ENCODE measurements around the gene KIFC3. TPM values are rescaled to one million over a fixed set of nuclear protein-coding genes. Genes with fewer than 3 reads are reported as not detected.

KIFC3 gene
- total RNA-seq, 1 experiment from 2014 or later, result 40.9 TPM

DNA sequence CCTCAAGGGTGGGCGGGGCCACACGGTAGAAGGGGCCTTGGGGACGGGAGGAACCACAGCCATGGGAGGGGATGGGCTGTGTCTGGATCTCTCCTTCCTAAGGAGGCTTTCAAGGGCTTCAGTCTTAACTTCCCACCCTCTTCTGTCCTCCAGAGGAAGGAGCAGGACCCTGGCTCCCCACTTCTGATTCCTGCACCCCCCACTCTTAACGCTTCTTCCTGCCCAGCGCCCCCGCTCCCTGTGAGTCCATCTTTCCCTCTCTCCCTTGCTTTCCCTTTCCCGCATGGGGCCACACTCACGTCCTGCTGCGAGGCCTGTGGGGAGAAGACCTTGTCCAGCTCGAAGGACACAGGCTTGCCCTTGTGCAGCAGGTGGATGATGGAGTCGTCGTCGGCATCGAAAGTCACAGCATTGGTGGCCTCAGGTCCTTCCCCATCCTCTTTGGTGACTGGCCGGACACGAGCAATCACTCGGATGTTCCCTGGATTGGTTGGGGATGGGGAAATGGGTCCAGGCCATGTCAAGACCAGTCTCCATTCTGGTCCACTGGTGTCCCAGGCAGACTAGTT is 37.0 kb downstream of the KIFC3 start:
- no peak for DNase-seq (ENCODE audit: low read depth)

DNA sequence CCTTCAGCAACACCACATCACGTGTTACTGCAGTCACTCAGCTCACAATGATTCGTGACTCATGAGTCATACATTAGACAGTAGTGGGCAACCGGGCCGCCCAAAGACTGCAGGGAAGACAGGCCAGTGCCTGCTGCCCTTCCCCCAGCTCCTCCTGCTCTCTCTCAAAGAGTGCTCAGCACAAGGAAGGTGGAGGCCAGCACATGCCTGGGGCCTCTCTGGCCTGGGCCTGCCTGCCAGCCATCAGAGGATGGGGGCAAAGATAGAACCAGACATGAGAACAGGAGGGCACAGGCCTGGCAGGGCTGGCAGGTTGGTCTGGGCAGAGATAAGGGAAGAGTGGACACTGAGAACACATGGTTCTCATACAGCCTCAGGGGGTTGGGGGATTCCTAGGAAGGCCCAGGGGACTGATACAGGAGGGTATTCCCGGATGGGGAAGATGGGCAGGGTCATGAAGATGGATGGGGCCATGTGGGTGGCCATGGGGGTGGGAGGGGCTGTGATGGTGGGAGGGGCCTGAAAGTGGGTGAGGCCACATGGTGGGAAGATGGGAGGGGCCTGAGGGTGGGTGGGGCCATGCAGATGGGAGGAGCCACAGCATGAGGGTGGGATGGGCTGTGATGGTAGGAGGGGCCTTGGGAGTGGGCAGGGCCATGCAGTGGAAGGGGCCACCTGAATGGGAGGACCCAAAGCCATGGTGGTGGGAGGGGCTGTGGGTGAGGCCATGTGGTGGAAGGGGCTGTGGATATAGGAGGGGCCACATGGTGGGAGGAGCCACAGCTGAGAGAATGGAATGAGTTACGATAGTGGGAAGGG is 37.7 kb downstream of the KIFC3 start:
- DNase-seq (ENCODE audit: low read depth), result peak; percentile 85

DNA sequence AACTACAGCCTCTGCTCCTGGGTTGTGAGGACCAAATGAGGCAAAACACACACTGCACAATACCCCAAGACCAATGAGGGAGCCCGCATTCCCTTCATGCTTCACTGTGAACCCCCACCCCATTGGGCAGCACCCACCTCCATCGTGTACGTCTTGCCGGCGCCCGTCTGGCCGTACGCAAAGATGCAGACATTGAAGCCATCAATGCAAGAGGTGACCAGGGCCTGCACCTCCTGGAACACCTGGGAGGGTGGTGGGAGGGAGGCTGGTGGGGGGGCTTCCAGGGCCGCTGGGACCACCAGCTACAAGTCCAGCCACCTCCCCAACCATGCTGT is 38.3 kb downstream of the KIFC3 start:
- DNase-seq (ENCODE audit: low read depth), result no peak

- DNase-seq (ENCODE audit: low read depth), result no peak
Measured at GRCh38 chr16:57763285-57764005, 38.8 kb downstream of the KIFC3 start.

GRCh38 chr16:57762365-57763040 is 39.8 kb downstream of the KIFC3 start:
- no peak for DNase-seq (ENCODE audit: low read depth)

DNA sequence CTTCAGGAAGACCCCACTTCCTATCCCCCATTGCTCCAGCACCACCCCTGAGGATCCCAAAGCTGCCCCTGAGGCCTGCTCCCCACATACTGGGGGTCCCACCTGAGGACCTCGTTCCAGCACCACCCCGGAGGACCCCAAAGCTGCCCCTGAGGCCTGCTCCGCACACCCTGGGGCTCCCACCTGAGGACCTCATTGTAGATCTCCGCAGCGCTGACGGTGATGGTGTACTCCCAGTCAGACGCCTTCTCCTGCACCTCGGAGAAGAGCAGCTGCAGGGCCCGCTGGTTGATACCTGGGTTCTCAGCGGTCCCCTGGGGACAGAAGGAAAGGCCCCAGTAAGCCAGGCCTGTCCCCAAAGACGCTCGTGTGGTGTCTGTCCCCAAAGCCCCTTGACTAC is 40.3 kb downstream of the KIFC3 start:
- DNase-seq (ENCODE audit: low read depth), result no peak

GRCh38 chr16:57761301-57761700 is 41.0 kb downstream of the KIFC3 start:
- no peak for DNase-seq (ENCODE audit: low read depth)

DNA sequence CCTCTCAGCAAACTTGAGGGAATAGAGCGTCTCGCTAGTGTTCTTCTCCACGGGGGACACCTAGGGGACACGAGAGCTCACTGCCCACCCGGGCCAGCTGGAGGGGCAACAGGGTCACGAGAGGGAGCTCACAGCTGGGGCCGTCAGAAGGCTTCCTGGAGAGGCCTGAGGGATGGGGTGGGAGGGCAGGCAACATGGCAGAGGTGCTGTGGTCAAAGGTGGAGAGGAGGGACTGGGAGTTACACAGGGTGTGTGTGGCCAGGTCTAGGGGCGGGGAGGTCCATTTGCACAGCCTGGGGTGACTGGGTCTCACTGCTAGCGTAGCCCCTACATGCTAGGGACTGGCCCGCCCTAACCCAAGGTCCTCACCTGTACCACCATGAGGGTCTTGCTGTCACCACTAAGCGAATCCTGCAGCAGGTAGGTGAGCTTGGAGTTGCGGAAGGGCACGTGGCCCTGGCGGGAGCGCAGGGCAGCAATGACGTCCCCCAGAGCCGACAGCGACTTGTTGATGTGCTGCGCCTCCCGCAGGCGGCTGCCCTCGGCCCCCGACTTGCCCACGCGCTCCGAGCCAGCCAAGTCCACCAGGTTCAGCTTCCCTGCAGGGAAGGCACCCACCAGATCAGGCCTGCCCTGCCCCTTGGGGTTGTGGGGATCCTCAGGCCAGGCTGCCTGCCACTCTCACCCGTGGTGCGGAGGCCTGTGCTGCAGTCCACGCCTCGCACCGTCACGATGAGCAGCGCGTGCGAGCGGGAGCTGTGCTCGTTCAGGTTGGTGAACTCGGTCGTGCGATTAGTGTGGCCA is 41.7 kb downstream of the KIFC3 start:
- DNase-seq (ENCODE audit: low read depth), result no peak

GRCh38 chr16:57759541-57760356 is 42.5 kb downstream of the KIFC3 start:
- no peak for DNase-seq (ENCODE audit: low read depth)

- no peak for DNase-seq (ENCODE audit: low read depth)
Measured at GRCh38 chr16:57759131-57759530, 43.2 kb downstream of the KIFC3 start.

DNA sequence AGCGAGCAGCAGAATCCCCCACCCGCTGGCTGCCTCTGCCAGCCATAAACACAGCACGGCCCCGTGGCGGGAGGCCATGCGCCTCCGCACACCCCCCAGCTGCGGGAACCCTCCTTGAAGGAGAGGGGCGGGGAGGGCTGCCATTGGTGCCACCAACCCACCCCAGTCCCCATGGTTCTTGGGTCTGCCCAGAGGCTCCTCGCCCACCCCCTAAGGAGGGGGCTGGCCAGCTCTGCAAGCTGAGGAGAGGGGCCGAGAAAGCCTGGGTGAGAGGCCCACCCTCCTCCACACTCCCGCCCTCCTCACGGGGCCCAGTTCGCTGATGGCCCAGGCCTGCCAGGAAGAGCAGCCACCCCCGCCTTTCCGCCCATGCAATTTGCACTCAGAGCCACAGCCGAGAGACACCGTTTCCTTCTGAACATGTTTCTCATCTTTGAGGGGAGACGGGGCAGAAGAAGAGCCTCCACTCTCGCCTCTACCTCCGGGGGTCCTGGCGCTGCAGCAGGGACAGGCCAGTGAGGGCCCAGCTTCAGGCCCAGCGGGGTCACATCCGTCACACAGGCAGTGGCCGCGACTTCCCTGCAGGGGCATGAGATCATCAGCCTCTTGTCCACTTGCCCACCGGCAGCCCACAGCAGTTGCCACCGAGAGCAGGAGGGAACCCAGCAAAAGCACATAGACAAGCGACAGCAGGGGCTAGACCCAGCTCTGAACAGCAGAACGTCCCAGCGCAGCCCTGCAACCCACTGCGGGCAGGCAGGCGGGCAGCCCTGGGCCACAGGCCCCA is 43.8 kb downstream of the KIFC3 start:
- no peak for DNase-seq (ENCODE audit: low read depth)

DNA sequence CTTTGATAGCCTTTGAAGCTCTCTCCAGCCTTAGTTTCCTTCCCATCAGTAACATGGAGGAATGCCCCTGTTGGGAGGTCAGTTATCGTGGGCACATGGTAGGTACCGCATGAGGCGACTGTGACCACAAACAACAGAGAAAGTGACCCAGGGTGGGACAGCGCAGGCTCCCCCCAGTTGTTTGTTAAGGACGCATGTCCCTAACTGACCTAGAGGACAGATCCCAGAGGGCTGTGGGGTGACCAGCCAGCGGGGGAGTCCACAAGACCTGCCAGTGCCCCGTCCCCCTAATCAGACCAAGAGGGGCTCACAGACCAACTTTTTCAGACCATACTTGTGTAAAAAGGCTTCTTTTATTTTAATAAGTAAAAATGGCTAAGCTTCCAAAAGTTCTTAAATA is 44.4 kb downstream of the KIFC3 start:
- no peak for DNase-seq (ENCODE audit: low read depth)

GRCh38 chr16:57757326-57757786 is 44.9 kb downstream of the KIFC3 start:
- DNase-seq (ENCODE audit: low read depth), result peak; percentile 70

- no peak for DNase-seq (ENCODE audit: low read depth)
Measured at GRCh38 chr16:57756424-57757325, 45.6 kb downstream of the KIFC3 start.

DNA sequence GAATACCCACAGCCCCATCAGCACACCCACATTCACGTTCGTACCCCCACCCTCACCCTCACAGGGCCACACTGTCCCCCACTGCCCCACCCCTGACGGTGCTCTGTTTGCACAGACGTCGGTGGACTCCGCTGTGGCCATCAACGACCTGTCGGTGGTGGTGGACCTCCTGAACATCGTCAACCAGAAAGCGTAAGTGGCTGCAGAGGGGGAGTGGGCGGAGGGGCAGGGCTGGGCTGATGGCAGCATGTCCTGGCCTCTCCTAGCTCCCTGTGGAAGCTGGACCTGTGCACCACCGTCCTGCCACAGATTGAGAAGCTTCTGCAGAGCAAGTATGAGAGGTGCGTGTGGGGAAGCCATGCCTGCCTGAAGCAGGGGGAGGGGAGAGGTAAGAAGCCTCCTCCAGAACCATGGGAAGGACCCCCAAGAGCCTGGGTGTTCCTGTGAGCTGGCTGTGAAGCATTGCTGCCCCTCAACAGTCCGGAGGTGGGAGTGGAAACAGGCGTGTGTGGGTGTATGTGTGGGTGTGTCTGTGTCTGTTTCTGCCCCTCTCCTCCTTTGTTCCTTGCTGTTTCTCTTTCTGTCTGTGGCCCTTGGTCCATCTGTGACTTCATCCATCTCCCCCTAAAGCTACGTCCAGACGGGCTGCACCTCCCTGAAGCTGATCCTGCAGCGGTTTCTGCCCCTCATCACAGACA is 46.4 kb downstream of the KIFC3 start:
- no peak for DNase-seq (ENCODE audit: low read depth)

- no peak for DNase-seq (ENCODE audit: low read depth)
Measured at GRCh38 chr16:57755061-57755684, 47.1 kb downstream of the KIFC3 start.

- DNase-seq (ENCODE audit: low read depth), result no peak
Measured at GRCh38 chr16:57754354-57755060, 47.8 kb downstream of the KIFC3 start.
